ENCODE results near the gene OXCT2.
"Not testable (repeated sequence)": the region's sequence is repeated elsewhere in the genome, so short reads cannot be mapped to it uniquely, and the experiment has no call there.

Gene OXCT2

GRCh38 chr1:39791838-39792237, 20.7 kb upstream of the OXCT2 start:
- H3K4me3 Mint-ChIP-seq = no peak overlapping the region
- peaks cover 62% of the 10 kb centered on the region for H3K27me3 Mint-ChIP-seq
- H3K4me1 Mint-ChIP-seq = peaks cover 14% of the 10 kb centered on the region
- DNase-seq (no peak), ATAC-seq (no peak)
- no peak overlapping the region for H3K27ac Mint-ChIP-seq
- H3K9me3 Mint-ChIP-seq = no peaks in the 10 kb centered on the region

DNA sequence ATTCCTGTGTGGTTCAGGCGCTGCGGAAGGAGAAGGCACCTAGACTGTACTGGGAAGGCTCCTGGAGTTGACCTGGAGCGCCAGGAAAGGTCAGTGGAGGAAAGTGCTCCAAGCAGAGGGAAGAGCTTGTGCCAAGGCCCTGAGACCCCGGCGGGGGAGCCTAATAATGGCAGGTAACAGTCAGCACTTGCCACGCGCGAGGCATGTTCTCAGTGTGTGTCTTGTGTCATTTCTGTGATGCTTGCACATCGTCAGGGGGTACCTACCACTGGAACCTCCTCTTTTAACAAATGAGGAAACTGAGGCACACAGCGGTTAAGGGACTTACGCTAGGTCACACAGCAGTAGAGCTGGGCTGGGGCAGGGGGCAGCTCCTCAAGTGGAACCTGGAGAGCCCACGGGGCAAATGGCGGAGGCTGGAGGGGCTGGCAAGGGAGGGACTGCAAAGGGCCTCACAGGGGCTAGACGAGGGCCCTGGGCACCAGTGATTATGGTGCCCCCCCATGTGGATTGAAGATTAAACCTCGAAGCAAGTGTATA, 18.5 kb upstream of the OXCT2 start:
- Mint-ChIP-seq H3K9me3 (no peaks in the 10 kb centered on the region), H3K27ac (no peak overlapping the region), H3K4me1 (peaks cover 14% of the 10 kb centered on the region), H3K27me3 (peaks cover 72% of the 10 kb centered on the region), H3K4me3 (peak overlapping the region; percentile 80 to 86)
- no peak for DNase-seq
- ATAC-seq = no peak

DNA sequence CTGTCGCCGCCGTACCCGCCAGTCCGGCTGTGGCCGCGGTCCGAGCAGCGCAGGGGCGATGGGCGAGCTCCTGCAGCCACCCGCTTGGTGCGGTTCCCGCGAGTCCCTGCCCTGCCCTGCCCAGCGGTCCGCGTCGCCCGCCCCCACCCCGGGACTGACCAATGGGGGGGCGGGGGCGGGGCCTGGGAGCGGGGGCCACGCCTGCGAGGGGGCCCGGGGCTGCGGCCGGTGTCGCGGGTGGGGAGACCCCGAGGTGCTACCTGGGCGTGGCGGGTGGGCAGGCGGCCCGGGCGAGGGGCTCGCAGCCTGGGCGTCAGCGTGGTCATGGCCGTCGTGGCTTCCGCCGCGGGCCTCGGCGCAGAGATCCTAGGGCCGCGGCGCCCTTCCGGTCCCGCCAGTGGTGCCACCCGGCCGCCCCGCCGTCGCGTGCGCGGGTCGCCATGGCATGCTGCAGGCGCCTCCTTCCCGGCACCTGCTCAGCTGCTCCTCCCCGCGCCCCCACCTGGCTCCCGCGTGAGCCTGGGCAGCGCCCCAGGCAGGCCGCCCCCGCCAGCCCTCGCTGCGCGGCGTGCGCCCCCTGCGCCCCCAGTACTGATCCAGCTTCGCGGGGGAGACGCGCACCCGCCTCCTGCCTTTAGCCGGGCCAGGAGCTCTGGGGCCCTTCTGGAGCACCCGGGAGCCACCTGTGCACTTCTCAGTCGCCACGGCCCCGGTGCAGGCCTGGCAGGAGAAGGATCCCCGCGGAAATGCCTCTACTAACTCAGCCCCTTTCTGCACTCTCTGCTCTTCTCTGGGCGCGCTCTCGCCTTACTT, 17.8 kb upstream of the OXCT2 start, which contains the start of gene BMP8B:
TSS of gene BMP8B (minus strand) at position 108 of the 813 bp plus-strand sequence. CDS start 380 bp downstream, outside the sequence.
- Mint-ChIP-seq H3K27me3 (peaks cover 65% of the 10 kb centered on the region), H3K9me3 (no peaks in the 10 kb centered on the region), H3K4me3 (peak within 1 kb of the TSS; percentile 80 to 86), H3K4me1 (peaks cover 14% of the 10 kb centered on the region), H3K27ac (no peak within 1 kb of the TSS)
- DNase-seq = peak; percentile 57 to 60
- ATAC-seq = peak; percentile 82

GRCh38 chr1:39788426-39788757, 17.2 kb upstream of the OXCT2 start:
- no peaks in the 10 kb centered on the region for H3K9me3 Mint-ChIP-seq
- no peak for DNase-seq
- peaks cover 59% of the 10 kb centered on the region for H3K27me3 Mint-ChIP-seq
- no peak overlapping the region for H3K27ac Mint-ChIP-seq
- peak; percentile 52 for ATAC-seq
- peaks cover 14% of the 10 kb centered on the region for H3K4me1 Mint-ChIP-seq
- no peak overlapping the region for H3K4me3 Mint-ChIP-seq

DNA sequence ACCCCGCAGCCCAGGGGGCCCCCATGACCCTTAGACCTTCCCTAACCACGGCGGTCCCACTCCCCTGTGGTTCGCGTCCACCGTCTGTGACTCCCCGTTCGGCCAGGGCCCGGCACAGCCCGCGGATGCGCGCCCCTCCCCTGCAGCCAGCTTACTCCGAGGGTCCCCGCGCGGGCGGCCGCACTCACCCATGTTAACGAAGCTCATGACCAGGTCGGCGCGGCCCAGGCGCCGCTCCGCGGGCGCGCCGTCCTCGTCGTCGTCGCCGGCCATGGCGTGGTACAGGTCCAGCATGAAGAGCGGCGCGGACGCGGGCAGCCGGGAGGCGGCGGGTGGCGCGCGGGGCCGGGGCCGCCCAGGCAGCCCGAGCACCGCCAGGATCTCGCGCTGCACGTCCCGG, 16.8 kb upstream of the OXCT2 start:
- peak; percentile 19 for ATAC-seq
- Mint-ChIP-seq H3K4me3 (peak overlapping the region; percentile 54 to 55), H3K4me1 (peaks cover 14% of the 10 kb centered on the region)

GRCh38 chr1:39787468-39787867, 16.3 kb upstream of the OXCT2 start:
- H3K27ac Mint-ChIP-seq = no peak overlapping the region
- no peak for ATAC-seq
- H3K27me3 Mint-ChIP-seq = peaks cover 55% of the 10 kb centered on the region
- no peak for DNase-seq
- H3K4me3 Mint-ChIP-seq = peak overlapping the region; percentile 28 to 54
- H3K9me3 Mint-ChIP-seq = no peaks in the 10 kb centered on the region
- peaks cover 9% of the 10 kb centered on the region for H3K4me1 Mint-ChIP-seq

More for the DNA sequence above, 16.8 kb upstream of the OXCT2 start:
- H3K27me3 Mint-ChIP-seq = peaks cover 57% of the 10 kb centered on the region
- not testable (repeated sequence) for H3K27ac Mint-ChIP-seq, DNase-seq, H3K9me3 Mint-ChIP-seq

- not testable (repeated sequence) for H3K9me3 Mint-ChIP-seq, H3K27ac Mint-ChIP-seq, ATAC-seq, H3K4me1 Mint-ChIP-seq, DNase-seq
- H3K27me3 Mint-ChIP-seq = peaks cover 51% of the 10 kb centered on the region
- H3K4me3 Mint-ChIP-seq = peak overlapping the region; percentile 28 to 54
Observed at GRCh38 chr1:39787108-39787375, 15.9 kb upstream of the OXCT2 start.

DNA sequence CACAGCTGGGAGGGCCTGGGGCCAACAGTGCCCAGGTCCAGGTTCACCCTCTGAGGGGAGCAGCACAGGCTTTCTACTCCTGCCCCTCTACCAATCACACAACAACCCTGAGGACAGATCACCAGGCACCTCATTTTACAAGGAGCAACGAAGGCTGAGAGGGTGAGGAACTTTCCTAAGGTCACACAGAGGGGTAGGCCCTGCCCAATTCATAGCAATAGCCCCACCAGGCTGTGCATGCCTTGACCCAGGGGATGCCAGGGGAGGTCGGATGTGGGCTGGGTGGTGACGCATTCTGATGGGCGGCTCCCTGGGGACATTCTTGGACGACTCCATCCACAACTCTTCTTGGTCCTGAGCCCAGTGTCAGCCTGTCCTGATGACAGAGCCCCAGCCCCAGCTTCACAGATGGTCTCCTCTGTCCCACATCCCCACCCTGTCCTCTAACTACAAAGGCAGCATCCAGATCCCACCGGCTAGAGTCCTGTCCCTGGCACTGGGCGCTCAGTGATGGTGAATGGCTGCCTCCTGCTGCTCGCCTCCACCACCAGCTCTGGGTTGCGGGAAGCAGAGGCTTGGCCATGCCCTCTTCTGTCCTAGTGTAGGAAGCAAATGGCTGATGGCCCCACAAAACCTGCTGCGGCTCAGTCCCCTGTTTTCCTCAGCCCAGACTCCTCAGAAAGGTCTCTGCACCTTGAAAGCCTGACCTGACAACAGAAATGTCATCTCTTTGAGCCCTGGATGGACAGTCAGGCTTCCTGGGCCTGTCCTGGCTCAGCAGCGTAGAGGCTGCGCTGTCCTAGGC, 15.4 kb upstream of the OXCT2 start:
- ATAC-seq, DNase-seq, H3K9me3 Mint-ChIP-seq, H3K27ac Mint-ChIP-seq, H3K4me1 Mint-ChIP-seq: not testable (repeated sequence)
- Mint-ChIP-seq H3K4me3 (peak overlapping the region in 1 of 2 donors; percentile 54), H3K27me3 (peaks cover 48% of the 10 kb centered on the region)

DNA sequence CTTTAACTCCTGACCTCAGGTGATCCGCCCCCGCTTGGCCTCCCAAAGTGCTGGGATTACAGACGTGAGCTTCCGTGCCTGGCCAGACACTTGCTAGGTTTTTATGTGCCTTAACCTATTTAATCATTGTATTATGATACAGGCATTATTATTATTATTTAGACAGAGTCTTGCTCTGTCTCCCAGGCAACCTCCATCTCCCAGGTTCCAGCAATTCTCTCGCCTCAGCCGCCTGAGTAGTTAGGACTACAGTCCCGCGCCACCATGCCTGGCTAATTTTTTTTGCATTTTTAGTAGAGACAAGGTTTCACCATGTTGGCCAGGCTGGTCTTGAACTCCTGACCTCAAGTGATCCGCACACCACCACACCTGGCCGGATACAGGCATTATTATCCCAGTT, 11.5 kb upstream of the OXCT2 start:
- not testable (repeated sequence) for H3K4me3 Mint-ChIP-seq, DNase-seq, ATAC-seq, H3K9me3 Mint-ChIP-seq, H3K4me1 Mint-ChIP-seq
- Mint-ChIP-seq H3K27me3 (peaks cover 49% of the 10 kb centered on the region), H3K27ac (peak overlapping the region in 1 of 2 donors; percentile 16)

- H3K27me3 Mint-ChIP-seq = peaks cover 43% of the 10 kb centered on the region
- ATAC-seq = no peak
- no peak for DNase-seq
- no peak overlapping the region for H3K4me3 Mint-ChIP-seq
- no peaks in the 10 kb centered on the region for H3K4me1 Mint-ChIP-seq
- no peaks in the 10 kb centered on the region for H3K9me3 Mint-ChIP-seq
- no peak overlapping the region for H3K27ac Mint-ChIP-seq
Observed at GRCh38 chr1:39782103-39782502, 11.0 kb upstream of the OXCT2 start.

- H3K4me3 Mint-ChIP-seq = no peak overlapping the region
- no peak for ATAC-seq
- H3K27ac Mint-ChIP-seq = no peak overlapping the region
- H3K9me3 Mint-ChIP-seq = no peaks in the 10 kb centered on the region
- no peak for DNase-seq
- peaks cover 1% of the 10 kb centered on the region for H3K4me1 Mint-ChIP-seq
- peaks cover 38% of the 10 kb centered on the region for H3K27me3 Mint-ChIP-seq
Observed at GRCh38 chr1:39781349-39781715, 10.2 kb upstream of the OXCT2 start.

DNA sequence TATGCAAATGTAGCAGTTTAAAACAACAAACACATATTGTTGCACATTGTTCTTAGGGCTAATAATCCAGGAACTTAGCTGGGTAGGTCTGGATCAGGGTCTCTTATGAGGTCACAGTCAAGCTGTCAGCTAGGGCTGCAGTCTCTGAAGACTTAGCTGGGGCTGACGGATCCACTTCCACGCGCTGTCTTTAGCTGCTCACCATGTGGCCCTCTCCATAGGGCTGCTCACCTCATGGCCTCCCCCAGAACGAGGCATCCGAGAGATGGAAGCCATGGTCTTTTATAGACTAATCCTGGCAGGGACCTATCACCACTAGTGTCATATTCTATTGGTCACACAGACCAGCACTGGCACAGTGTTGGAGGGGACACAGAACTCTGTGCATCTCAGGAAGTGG, 8.7 kb upstream of the OXCT2 start:
- no peak overlapping the region for H3K4me3 Mint-ChIP-seq
- H3K4me1 Mint-ChIP-seq = peaks cover 4% of the 10 kb centered on the region
- no peaks in the 10 kb centered on the region for H3K9me3 Mint-ChIP-seq
- DNase-seq (no peak), ATAC-seq (no peak)
- H3K27me3 Mint-ChIP-seq = peaks cover 37% of the 10 kb centered on the region
- no peak overlapping the region for H3K27ac Mint-ChIP-seq

DNA sequence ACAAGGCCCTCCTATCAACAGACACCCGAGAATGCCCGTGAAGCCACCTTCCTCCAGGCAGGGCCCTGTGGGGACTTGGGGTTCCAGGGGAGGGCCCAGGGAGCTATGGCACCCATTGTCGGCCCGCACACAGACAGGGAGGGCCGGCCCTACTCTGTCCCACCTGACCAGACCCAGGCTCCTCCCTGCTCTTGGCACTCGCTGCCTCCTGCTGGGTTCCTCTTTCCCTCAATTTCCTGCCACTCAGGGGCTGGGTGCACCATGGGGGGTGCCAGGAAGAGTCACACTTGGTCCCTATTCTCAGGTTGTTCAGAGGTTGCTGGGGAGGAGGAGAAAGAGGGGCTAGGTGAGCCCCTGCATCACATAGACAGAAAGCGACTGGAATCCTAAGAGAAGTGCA, 8.0 kb upstream of the OXCT2 start:
- no peak for DNase-seq
- no peak for ATAC-seq
- Mint-ChIP-seq H3K4me3 (no peak overlapping the region), H3K27me3 (peaks cover 37% of the 10 kb centered on the region), H3K9me3 (no peaks in the 10 kb centered on the region), H3K4me1 (peaks cover 4% of the 10 kb centered on the region), H3K27ac (no peak overlapping the region)

DNA sequence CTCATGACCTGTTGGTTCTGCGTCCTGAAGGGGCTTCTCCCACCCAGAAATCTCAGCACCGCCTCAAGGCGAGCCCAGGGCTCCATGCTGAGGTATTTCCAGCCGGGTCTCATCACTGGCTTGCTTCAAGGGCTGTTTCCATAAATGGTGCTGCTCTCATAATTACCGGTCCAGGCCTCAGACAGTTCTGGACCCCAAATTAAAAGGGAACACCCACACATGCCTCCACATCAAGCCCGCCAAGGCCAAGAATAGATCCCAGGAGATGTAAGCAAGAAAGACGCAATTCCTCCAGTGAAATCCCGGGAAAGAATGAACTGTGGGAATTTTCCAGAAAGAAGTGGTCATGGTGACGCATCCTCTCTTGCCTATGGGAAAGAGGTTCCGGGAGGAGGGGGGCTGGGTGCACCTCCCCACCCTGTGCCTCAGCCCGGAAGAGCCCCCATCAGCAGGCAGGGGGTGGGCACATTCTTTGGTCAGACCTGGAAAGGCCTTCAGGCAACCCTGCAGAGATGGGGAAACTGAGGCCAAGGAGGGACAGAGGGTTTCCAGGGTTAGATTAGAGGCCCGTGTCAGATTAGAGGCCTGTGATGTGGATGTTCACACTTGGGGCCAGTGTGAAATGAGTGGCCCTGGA, 7.4 kb upstream of the OXCT2 start:
- not testable (repeated sequence) for H3K27ac Mint-ChIP-seq

DNA sequence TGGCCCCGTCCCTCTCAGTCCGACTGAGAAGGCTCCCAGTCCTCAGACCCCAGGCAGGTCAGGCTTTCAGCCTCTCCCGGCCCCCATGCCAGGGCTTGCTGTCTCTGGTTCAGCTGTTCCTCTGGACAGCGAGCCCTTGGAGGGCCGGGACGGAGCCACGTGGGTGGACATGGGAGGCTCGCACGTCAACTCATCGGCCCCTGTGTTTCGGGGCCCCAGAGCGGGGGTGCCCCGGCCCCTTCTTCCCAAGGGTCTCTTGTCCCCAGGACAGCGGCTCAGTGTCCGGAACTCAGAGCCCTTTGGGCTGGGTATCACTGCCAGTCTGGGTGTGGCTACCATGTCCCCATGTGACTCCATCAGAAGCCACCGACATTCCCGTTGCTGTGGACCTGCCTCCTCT, 6.7 kb upstream of the OXCT2 start:
- not testable (repeated sequence) for H3K9me3 Mint-ChIP-seq, DNase-seq, H3K4me1 Mint-ChIP-seq, ATAC-seq, H3K4me3 Mint-ChIP-seq, H3K27ac Mint-ChIP-seq
- H3K27me3 Mint-ChIP-seq = peaks cover 34% of the 10 kb centered on the region

More for the DNA sequence above, 7.4 kb upstream of the OXCT2 start:
- not testable (repeated sequence) for ATAC-seq, H3K4me3 Mint-ChIP-seq, H3K4me1 Mint-ChIP-seq, DNase-seq, H3K9me3 Mint-ChIP-seq
- peaks cover 37% of the 10 kb centered on the region for H3K27me3 Mint-ChIP-seq

DNA sequence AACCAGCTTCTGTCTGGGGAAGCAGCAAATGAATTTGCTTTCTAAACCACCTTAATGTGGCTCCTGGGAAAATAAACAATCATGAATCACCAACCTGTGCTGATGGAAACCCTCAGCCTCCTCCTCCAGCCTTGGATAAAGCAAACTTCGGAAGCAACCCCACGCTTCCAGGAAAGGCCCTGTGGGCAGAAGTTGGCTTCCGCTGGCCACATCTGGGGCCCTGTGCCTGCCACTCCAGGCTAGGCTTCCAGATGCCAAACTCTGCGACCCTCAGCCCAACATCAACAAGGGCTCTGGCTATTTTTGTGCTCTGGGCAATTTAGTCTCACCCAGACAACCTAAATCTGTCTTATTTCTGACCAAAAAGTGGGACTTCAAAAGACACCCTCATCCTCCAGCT, 6.2 kb upstream of the OXCT2 start:
- H3K27ac Mint-ChIP-seq = no peak overlapping the region
- ATAC-seq (no peak), DNase-seq (no peak)
- no peaks in the 10 kb centered on the region for H3K9me3 Mint-ChIP-seq
- no peak overlapping the region for H3K4me3 Mint-ChIP-seq
- H3K27me3 Mint-ChIP-seq = peaks cover 32% of the 10 kb centered on the region
- peaks cover 4% of the 10 kb centered on the region for H3K4me1 Mint-ChIP-seq
